Fibroblast of skin of left biceps (primary cell): Measurements from ENCODE around the gene TTF1.
"Not testable (repeated sequence)": the region's sequence is repeated elsewhere in the genome, so short reads cannot be mapped to it uniquely, and the experiment has no call there.

ENCODE experiments used
- DNase-seq, 2 experiments: peaks; one replicate each; pipeline ENCODE4 v3.0.0-alpha.2; 2013; ENCODE audit warnings: low read depth in 2 of 2

TTF1 gene

DNA sequence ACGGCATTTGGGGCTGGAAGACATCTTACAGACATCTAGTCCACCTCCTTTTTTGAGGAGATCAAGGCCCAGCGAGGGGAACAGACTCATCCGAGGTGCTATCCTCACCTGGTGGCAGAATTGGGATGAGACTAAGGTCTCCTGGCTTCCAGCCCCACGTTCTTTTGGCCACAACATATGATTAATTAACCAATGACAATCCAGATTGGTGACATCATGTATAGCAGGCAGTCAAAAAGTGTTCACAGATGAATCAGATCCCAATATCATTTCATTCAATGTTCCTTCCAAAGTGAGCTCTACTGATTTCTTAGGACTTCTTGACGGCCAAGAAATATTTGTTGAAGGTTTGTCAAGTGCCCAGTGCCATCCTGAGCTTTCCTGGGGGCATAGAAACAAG is 7.3 kb upstream of the TTF1 start:
- no peak for DNase-seq

DNA sequence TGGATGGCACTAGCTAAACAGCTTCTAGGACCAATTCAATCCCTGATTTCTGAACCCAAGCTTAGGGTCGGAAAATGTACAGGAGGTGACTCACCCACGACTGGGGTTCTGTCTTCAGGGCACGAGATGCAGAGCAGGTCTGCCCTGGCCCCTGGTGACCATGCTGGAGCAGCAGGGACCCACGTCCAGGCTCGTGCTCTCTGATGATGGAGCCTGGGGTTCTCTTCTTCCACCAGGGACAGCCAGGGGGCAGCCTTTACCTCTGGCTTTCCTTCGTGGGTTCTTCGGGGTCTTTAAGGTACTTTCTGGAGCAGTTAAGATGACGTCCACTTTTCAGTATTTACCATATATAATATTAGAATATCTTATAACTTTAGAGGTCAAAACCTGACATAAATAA is 5.4 kb upstream of the TTF1 start:
- no peak for DNase-seq

DNA sequence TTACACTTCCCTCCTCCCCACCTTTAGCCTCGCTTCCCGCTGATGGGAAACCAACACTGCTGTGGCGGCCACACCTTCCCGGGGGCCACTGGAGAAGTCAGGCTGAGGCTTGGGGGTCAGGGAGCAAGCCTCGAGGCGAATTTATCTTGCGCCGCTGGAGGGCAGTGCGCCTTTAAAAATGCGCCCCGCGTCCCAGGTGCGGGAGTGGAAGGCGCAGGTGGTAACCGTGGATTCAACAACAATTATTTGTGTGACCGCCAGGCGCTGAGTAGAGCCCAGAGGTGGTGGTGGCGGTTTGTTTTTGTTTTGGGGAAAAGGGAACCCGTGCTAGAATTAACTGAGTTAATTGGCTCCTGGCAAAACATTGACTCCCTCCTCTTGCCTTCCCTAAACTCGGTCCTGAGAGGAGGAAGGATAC is 4.5 kb upstream of the TTF1 start:
- DNase-seq = no peak

DNA sequence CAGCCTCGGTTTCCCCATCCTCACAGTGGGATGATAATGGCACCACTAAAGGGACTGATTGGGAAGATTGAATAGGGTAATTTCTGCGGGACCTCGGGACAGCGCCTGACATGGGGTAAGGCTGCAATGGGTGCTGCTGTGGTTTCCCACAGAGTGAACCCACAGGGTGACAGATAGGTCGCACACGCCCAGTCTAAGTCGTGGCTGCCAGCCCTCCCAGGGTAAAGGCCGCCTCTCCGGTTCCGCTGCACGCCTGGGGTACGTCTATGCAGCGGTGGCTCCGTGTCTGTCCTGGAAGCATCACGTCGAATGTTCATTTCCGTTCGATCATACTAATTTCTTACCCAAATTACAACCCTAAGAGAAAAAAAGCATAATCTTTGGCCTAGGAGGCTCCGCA is 4.0 kb upstream of the TTF1 start:
- no peak for DNase-seq

DNA sequence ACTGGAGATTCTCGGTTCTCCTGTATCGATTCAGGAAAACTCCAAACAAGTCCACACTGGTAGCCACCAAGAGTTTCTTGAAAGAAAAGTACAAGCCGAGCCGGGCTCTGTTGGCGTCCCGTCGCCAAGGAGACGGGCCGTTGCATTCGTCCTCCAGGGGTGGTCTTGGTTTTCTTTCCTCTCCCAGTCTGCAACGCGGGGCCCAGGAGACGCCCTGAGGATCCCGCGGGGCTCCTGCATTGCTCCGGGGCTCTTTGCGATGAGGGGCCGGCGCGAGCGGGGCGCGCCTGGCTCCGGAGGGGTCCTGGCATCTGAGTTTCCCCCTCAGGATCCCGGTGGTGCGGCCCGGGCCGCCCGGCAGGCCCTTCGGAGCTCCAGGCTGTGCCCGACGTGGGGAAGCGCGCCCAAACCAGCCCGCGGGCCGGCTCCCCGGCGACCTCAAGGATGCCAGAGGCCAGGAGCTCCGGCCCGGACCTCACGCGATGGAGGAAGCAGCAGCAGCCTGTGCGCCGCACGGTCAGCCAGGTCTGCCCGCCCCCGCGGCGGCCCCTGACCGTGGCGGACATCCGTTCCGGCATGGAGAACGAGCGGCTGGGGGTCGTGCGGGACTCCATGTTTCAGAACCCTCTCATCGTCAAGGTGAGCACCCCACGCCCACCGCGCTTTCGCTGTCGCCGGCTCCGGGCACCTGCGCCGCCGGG is 3.3 kb upstream of the TTF1 start, which contains the start of gene CFAP77:
Gene CFAP77, plus strand, starts transcription at position 384 of the 701 bp plus-strand sequence. Its CDS starts 61 bp downstream, at position 445.
- DNase-seq = peak; percentile 9 to 14

DNA sequence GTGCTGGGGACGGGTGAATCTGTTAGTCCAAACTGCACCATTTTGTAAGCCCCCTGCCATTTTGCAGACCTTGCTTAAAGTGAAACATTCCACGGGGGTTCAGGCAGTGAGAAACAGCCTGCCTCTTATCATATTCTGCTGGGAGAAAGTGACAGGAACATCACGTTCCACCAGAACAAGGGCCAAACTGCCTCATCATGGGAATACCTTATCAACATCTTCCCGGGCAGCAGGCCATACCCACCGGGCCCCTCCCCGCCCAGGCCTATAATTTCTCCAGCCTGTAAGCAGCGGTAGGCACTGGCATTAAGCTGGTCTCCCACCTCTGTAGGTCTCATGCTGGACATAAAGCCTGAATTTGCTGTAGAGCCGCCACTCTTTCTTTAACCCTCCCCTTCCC is 1.9 kb upstream of the TTF1 start:
- no peak for DNase-seq

DNA sequence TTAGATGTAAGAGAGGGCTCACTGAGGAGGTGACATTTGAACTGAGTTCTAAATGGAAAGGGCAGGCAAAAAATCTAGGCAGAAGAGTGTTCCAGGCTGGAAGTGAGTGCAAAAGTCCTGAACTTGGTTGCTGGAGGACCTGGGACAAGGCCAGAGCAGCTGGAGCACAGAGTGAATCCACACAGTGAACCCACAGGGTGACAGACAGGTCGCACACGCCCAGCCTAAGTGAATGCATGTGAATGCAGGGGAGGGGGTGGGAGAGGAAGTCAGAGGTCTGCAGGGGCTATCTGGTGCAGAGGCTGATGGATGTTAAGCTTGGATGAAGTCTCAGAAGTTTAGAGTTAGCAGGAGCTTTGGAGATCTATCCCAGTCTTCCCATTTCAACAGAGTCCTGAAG is 556 bp upstream of the TTF1 start:
- DNase-seq = no peak

DNA sequence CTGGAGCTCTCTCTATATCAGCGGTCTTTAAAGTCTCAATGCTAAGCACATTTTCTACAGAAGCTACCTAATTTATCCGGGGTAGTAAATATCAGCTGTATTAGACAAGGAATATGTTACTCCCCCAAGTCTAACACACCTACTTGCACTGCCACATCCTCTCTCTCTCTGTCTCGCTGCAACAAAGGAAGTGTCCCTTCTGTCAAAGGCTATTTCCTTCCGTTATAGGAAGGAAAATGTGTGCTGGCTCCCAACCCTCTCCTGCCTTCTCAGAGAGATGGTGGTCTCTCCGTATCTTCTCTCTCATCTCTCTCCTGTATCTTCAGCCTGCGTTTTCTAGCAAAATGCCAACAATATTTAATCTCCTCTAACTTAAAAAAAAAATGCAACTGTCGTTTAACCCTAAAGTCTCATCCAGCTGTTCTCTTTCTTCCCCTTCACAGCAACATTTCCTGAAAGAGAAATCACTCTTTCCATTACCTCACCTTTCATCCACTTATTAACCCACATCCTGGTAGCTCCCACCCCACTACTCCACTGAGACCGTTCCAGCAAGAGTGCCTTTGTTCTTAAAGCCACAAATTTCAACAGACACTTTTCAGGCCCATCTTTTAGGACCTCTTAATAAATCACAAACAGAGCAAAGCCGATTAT is 2.3 kb downstream of the TTF1 start:
- no peak for DNase-seq

DNA sequence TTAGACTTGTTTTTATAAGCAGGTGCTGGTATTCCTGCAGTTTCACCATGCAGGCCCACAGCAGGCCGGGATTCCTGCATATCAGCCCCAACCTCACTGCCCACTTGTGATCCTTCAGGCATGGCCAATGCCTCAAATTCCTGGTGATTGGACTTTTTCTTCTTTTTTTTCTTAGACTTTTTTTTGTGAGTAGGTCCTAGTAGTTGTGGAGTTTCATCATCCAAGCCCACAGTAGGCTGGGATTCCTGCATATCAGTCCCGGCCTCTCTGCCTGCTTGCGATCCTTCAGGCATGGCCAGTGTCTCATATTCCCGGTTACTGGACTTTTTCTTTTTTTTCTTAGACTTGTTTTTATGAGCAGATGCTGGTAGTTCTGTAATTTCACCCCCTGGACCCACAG is 4.8 kb downstream of the TTF1 start:
- DNase-seq = no peak

DNA sequence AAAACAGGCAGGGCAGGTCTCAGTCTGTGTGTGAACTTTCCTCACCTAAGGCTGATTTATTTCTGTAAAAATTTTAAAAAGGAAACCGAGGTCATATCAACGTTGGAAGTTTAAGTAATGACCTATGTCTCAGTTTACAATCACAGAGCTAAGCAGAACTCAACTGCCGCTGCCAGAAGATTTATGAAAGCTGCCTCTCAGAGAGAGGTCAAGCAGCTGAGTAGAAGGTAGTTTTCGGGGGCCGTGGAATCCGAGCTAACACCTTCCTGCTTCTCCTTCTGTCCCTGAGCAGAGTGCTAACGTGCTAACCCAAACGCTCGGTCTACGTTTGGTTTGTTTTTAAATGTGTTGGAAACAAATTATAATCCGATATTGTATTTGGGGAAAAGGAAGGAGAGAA is 11.1 kb downstream of the TTF1 start:
- DNase-seq = no peak

DNA sequence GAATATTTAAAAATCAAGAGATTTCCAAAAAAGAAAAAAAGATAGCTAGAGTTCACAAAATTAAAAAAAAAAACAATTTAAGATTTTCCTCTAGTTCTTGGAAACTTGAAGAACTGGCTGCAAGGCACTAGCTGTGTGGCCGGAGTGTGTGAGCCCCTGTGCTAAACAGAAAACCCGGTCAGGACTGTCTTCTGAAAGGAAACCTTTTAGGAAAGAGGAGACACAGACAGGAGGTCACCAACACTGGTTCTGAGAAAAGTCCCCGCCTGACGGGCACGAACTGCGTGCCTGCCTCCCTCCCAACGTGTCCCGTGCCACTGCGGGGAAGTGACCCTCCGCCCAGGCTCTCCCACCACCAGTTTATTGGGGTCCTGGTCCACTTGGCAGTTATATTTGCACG is 15.2 kb downstream of the TTF1 start:
- DNase-seq = no peak

DNA sequence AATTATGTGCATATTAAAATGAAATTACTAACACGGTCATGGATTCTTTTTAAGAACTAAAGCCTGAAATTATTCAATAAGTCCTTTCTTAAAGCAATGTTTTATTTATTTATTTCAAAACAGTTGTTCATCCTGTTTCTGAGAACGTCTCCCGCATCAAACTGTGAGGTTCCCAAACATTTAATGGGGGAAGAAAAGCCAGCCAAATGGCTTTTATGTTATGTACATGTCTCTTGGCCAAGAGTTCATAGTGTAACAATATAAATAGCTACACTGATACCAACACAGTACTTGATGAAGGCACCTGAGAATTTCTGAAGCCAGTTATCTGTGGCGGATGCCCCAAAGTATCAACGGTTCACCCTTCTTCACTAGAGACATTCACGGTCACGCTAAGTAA is 15.7 kb downstream of the TTF1 start:
- DNase-seq = no peak

DNA sequence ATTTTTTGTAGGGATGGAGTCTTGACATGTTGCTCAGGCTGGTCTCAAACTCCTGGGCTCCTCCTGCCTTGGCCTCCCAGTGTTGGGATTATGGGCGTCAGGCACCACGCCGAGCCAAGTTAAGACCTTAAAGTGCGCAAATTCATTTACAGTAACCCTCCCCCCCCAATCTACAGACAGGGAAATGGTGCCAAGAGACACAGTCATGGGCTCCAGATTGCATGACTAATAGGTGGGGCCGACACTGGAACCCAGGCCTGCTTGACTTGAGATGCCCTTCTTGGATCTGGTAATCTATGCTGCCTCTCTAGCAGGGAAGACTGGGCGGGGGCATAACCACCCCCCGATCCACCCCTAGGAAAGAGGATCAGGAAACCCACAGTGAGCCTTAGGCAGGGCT is 19.5 kb downstream of the TTF1 start:
- no peak for DNase-seq

DNA sequence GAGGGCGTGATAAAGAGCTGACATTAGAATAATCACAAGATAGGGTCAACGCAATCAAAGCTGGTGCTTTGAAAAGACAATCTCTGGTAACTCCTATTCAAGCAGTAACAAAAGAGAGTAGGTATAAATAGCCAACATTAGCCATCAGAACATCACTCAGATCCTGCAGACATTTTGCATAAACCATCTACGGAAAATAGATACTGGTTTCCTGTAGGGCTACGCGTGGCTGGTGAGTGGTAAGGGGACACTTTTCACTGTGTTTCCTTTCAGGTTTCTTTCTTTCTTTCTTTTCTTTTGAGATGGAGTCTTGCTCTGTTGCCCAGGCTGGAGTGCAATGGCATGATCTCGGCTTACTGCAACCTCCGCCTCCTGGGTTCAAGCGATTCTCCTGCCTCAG is 22.3 kb downstream of the TTF1 start:
- no peak for DNase-seq

DNA sequence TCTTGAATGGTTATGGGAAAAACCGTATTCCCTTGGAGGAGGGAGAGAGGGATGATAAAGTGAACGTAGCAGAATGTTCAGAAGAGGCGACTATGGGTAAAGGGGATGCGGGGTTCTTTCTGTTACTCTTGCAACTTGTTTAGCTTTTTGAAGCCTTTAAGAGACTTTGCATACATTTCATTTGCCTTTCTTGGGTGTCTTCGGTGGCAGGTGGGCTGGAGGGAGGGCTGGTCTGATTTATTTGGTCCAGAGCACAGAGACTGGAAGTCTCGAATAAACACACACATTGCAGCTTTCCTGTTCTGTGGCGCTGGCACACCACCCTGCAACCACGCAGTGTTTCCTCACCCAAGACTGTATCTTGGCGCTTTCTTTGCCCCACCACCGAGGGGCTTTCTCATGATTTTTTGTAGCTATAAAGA is 23.2 kb downstream of the TTF1 start:
- DNase-seq = no peak

DNA sequence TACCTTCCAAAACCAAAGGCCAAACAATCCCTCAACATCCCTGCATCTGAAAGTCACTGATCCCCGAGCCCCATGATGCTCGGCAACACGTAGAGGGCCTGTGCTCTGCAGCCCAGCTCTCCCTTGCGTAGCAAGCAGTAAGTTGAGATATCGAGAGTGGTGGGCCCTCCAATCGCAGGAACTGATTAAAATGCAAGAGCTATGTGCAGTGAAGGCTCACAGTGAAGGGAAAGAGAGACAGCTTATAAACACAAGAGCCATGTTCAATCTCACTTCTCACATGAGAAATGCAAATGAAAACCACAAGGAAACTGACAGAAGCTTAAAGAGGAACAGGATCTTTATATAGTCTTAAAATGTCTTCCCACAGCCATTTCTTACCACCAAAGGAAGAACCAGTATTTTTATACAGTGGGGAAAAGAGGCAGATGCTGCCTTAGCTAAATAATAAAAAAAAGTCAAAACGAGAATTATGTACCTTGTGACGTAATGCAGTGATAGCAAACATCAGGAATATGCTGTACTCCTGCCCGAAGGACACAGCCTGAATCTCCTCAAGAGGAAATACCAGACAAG is 24.6 kb downstream of the TTF1 start:
- DNase-seq = no peak

DNA sequence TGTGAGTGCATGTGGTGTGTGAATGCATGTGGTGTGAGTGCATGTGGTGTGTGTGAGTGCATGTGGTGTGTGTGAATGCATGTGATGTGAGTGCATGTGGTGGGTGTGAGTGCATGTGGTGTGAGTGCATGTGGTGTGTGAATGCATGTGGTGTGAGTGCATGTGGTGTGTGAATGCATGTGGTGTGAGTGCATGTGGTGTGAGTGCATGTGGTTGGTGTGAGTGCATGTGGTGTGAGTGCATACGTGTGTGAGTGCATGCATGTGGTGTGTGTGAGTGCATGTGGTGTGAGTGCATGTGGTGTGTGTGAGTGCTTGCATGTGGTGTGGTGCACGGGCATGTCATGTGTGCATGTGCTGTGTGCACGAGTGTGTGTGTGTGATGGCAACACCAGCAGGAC is 28.2 kb downstream of the TTF1 start:
- not testable (repeated sequence) for DNase-seq

DNA sequence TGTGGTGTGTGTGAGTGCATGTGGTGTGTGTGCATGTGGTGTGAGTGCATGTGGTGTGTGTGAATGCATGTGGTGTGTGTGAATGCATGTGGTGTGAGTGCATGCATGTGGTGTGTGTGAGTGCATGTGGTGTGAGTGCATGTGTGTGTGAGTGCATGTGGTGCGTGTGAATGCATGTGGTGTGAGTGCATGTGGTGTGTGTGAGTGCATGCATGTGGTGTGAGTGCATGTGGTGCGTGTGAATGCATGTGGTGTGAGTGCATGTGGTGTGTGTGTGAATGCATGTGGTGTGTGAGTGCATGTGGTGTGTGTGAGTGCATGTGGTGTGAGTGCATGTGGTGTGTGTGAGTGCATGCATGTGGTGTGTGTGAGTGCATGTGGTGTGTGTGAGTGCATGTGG is 28.9 kb downstream of the TTF1 start:
- DNase-seq = not testable (repeated sequence)

DNA sequence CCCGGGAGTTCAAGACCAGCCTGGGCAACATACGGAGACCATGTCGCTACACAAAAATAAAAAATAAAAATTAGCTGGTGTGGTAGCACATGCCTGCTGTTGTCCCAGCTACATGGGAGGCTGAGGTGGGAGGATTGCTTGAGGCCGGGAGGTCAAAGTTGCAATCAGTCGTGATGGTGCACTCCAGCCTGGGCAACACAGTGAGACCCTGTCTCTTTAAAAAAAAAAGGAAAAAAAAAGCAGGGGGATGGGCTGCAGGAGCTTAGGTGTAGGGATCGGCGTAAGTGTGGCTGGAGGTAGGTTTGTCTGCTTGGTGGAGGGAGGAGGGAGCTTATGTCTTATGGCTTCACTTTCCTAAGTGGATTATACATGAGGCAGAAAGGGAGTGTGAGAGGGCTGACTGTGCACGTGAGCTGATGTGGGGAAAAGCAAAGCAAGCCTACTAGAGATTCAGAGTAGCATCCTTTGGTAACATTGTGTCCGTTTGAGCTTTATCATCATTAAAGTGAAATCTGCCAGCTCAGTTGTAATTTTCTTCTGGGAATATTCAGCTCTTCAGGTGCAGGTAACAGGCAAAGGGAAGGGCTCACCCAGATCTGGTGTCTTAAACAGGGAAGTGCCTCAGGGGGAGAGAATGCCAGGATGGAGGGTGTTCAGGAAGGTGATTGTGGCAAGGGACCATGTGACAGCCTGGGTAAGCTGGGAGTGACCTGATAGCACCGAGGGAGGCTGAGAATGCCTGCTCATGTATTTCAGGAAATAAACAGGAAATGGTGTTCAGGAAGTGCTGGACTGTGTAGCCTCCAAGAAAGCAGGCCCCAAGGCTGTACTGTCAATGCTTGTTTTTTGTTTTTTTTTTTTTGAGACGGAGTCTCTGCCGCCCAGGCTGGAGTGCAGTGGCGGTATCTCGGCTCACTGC is 34.2 kb downstream of the TTF1 start:
- no peak for DNase-seq

DNA sequence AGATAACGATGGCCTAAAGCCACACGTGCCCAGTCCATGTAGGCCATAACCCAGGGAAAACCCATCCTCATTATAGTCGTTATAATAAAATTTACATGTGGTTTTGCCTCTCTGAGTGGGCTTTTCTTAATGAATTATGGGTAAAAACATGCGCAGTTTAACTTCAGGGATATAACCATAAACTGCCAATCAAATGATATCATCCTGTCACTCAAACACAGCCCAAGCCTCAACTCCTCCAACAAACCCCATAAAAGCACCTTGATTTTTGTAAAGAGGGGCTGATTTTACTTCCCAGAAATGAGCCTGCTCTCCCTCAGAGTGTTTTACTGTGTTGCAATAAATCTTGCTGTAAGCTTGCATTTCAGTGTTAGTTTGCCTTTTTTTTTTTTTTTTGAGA is 36.0 kb downstream of the TTF1 start:
- no peak for DNase-seq

DNA sequence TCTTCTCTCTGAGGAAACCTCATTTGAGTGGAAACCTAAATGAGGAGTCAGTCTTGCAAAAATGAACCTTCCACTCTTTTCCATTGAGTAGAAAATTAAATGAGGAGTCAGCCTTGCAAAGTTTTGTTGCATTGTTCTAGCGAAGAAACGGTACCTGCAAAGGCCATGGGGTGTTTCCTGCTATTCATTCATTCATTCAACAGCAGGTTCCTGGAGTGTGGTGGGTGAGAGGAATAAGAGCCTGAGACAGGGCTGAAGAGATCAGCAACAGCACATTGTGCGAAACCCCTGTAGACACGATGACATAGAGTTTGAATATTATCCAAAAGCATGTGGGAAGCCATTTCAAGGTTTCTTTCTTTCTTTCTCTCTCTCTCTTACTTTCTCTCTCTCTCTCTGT is 37.2 kb downstream of the TTF1 start:
- no peak for DNase-seq

DNA sequence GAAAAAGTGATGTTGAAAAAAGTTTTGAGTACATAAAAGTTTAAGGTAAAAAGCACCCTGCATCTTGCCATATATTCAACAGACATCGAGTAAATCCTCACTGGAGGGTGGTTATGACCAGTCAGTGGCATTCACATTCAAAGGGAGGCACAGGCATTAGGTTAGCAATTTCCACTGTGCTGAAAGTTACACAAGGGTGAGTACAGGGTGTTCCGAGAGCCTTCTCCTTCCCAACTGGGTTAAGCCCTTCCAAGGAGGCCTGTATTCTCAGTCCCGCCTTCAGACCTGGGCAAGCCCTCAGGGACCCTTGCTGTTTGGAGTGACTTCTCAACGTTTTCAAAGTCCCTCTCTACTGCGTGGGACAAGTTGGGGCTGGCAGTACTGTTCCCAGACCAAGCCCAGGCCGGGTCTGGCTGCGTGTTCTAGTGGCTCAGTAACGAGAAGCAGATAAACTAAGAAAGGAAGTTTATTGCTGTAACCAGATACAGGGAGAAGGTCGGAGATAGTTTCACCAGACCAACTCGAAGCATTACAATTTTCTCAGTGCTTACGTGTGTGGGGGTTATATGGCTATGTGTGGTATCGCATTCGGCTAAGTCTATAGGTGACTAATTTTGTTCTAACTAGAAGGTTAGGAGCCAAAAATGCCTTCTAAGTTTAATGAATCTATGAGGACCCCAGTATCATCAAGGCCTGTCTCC is 38.9 kb downstream of the TTF1 start:
- DNase-seq = no peak
